Measurements from ENCODE around the gene ANKHD1.

GRCh38 chr5:140588311-140589070 is 186.9 kb downstream of the ANKHD1 start:
- TF ChIP-seq CTCF (IDR thresholded peaks at IDR 0.05), result no peak
- TF ChIP-seq POLR2A (IDR thresholded peaks at IDR 0.05), result no peak

All from uterus (tissue), 2 donors.